ENCODE data around the gene PRPS1L1. TPM values are rescaled to one million over a fixed set of nuclear protein-coding genes. Genes with fewer than 3 reads are reported as not detected.

PRPS1L1 gene
- not detected in 2 replicates for total RNA-seq

GRCh38 chr7:18027628-18028027 is at the start of gene PRPS1L1:
PRPS1L1 (minus strand) TSS chr7:18027846.
- Mint-ChIP-seq H3K27me3 (ENCODE audit: low read depth) (peaks cover 2% of the 10 kb centered on the region), H3K4me3 (ENCODE audit: low read depth) (no peak within 1 kb of the TSS), H3K4me1 (ENCODE audit: low read depth) (no peaks in the 10 kb centered on the region), H3K36me3 (ENCODE audit: low read depth) (no peaks in the 10 kb centered on the region), H3K27ac (no peak within 1 kb of the TSS), H3K9me3 (no peaks in the 10 kb centered on the region)
- intact Hi-C loops (cut with micrococcal nuclease), result no loop called here
- DNase-seq (ENCODE audit: low spot score), result no peak

GRCh38 chr7:18076461-18076860 is 48.8 kb upstream of the PRPS1L1 start:
- DNase-seq (ENCODE audit: low spot score), result no peak
- no peak overlapping the region for H3K27ac Mint-ChIP-seq
- H3K9me3 Mint-ChIP-seq, result peaks cover 10% of the 10 kb centered on the region
- H3K4me3 Mint-ChIP-seq (ENCODE audit: low read depth), result no peak overlapping the region
- H3K36me3 Mint-ChIP-seq (ENCODE audit: low read depth), result no peaks in the 10 kb centered on the region
- H3K27me3 Mint-ChIP-seq (ENCODE audit: low read depth), result no peaks in the 10 kb centered on the region
- no peaks in the 10 kb centered on the region for H3K4me1 Mint-ChIP-seq (ENCODE audit: low read depth)
- intact Hi-C loops (cut with micrococcal nuclease), result no loop called here

- no peaks in the 10 kb centered on the region for H3K36me3 Mint-ChIP-seq (ENCODE audit: low read depth)
- no peaks in the 10 kb centered on the region for H3K9me3 Mint-ChIP-seq
- DNase-seq (ENCODE audit: low spot score), result no peak
- H3K27me3 Mint-ChIP-seq (ENCODE audit: low read depth), result no peaks in the 10 kb centered on the region
- H3K4me1 Mint-ChIP-seq (ENCODE audit: low read depth), result no peaks in the 10 kb centered on the region
- intact Hi-C loops (cut with micrococcal nuclease), result no loop called here
- H3K27ac Mint-ChIP-seq, result no peak overlapping the region
- no peak overlapping the region for H3K4me3 Mint-ChIP-seq (ENCODE audit: low read depth)
Measured at GRCh38 chr7:18068745-18069144, 41.1 kb upstream of the PRPS1L1 start.

- Mint-ChIP-seq H3K27ac (no peak overlapping the region), H3K36me3 (ENCODE audit: low read depth) (no peaks in the 10 kb centered on the region), H3K4me1 (ENCODE audit: low read depth) (no peaks in the 10 kb centered on the region), H3K4me3 (ENCODE audit: low read depth) (no peak overlapping the region), H3K27me3 (ENCODE audit: low read depth) (no peaks in the 10 kb centered on the region), H3K9me3 (no peaks in the 10 kb centered on the region)
- no peak for DNase-seq (ENCODE audit: low spot score)
- intact Hi-C loops (cut with micrococcal nuclease), result loop anchor here (5.0 kb wide), 1 partner anchor 33 kb away; no protein-coding TSS in a partner anchor
Measured at GRCh38 chr7:18064242-18064838, 36.7 kb upstream of the PRPS1L1 start.

GRCh38 chr7:18063149-18063901 is 35.7 kb upstream of the PRPS1L1 start:
- H3K27ac Mint-ChIP-seq, result no peak overlapping the region

GRCh38 chr7:18059171-18059570 is 31.5 kb upstream of the PRPS1L1 start:
- no peaks in the 10 kb centered on the region for H3K9me3 Mint-ChIP-seq
- intact Hi-C loops (cut with micrococcal nuclease), result no loop called here

More at GRCh38 chr7:18063149-18063901, 35.7 kb upstream of the PRPS1L1 start:
- intact Hi-C loops (cut with micrococcal nuclease), result loop anchor here (5.0 kb wide), 1 partner anchor 34 kb away; no protein-coding TSS in a partner anchor
- Mint-ChIP-seq H3K27me3 (ENCODE audit: low read depth) (no peaks in the 10 kb centered on the region), H3K4me3 (ENCODE audit: low read depth) (no peak overlapping the region), H3K9me3 (no peaks in the 10 kb centered on the region), H3K4me1 (ENCODE audit: low read depth) (no peaks in the 10 kb centered on the region), H3K36me3 (ENCODE audit: low read depth) (no peaks in the 10 kb centered on the region)
- no peak for DNase-seq (ENCODE audit: low spot score)

GRCh38 chr7:18053941-18054340 is 26.3 kb upstream of the PRPS1L1 start:
- H3K9me3 Mint-ChIP-seq, result no peaks in the 10 kb centered on the region
- H3K36me3 Mint-ChIP-seq (ENCODE audit: low read depth), result no peaks in the 10 kb centered on the region
- no peak overlapping the region for H3K4me3 Mint-ChIP-seq (ENCODE audit: low read depth)
- intact Hi-C loops (cut with micrococcal nuclease), result no loop called here
- H3K4me1 Mint-ChIP-seq (ENCODE audit: low read depth), result no peaks in the 10 kb centered on the region
- H3K27me3 Mint-ChIP-seq (ENCODE audit: low read depth), result no peaks in the 10 kb centered on the region
- no peak for DNase-seq (ENCODE audit: low spot score)
- H3K27ac Mint-ChIP-seq, result no peak overlapping the region

More at GRCh38 chr7:18059171-18059570, 31.5 kb upstream of the PRPS1L1 start:
- no peak overlapping the region for H3K27ac Mint-ChIP-seq
- no peak for DNase-seq (ENCODE audit: low spot score)
- no peak overlapping the region for H3K4me3 Mint-ChIP-seq (ENCODE audit: low read depth)
- no peaks in the 10 kb centered on the region for H3K27me3 Mint-ChIP-seq (ENCODE audit: low read depth)
- no peaks in the 10 kb centered on the region for H3K36me3 Mint-ChIP-seq (ENCODE audit: low read depth)
- H3K4me1 Mint-ChIP-seq (ENCODE audit: low read depth), result no peaks in the 10 kb centered on the region

- no peak overlapping the region for H3K27ac Mint-ChIP-seq
- no peak for DNase-seq (ENCODE audit: low spot score)
- H3K4me1 Mint-ChIP-seq (ENCODE audit: low read depth), result no peaks in the 10 kb centered on the region
- H3K36me3 Mint-ChIP-seq (ENCODE audit: low read depth), result no peaks in the 10 kb centered on the region
- no peaks in the 10 kb centered on the region for H3K27me3 Mint-ChIP-seq (ENCODE audit: low read depth)
- H3K4me3 Mint-ChIP-seq (ENCODE audit: low read depth), result no peak overlapping the region
- intact Hi-C loops (cut with micrococcal nuclease), result no loop called here
- no peaks in the 10 kb centered on the region for H3K9me3 Mint-ChIP-seq
Measured at GRCh38 chr7:18053177-18053928, 25.7 kb upstream of the PRPS1L1 start.

GRCh38 chr7:18049262-18049661 is 21.6 kb upstream of the PRPS1L1 start:
- intact Hi-C loops (cut with micrococcal nuclease), result no loop called here
- Mint-ChIP-seq H3K4me1 (ENCODE audit: low read depth) (no peaks in the 10 kb centered on the region), H3K4me3 (ENCODE audit: low read depth) (no peak overlapping the region)

GRCh38 chr7:18046601-18047000 is 19.0 kb upstream of the PRPS1L1 start:
- no peaks in the 10 kb centered on the region for H3K36me3 Mint-ChIP-seq (ENCODE audit: low read depth)
- no peaks in the 10 kb centered on the region for H3K4me1 Mint-ChIP-seq (ENCODE audit: low read depth)
- H3K4me3 Mint-ChIP-seq (ENCODE audit: low read depth), result no peak overlapping the region
- DNase-seq (ENCODE audit: low spot score), result no peak
- H3K27ac Mint-ChIP-seq, result no peak overlapping the region
- H3K9me3 Mint-ChIP-seq, result no peaks in the 10 kb centered on the region
- intact Hi-C loops (cut with micrococcal nuclease), result no loop called here
- no peaks in the 10 kb centered on the region for H3K27me3 Mint-ChIP-seq (ENCODE audit: low read depth)

More at GRCh38 chr7:18049262-18049661, 21.6 kb upstream of the PRPS1L1 start:
- Mint-ChIP-seq H3K27ac (no peak overlapping the region), H3K36me3 (ENCODE audit: low read depth) (no peaks in the 10 kb centered on the region), H3K27me3 (ENCODE audit: low read depth) (no peaks in the 10 kb centered on the region), H3K9me3 (no peaks in the 10 kb centered on the region)
- DNase-seq (ENCODE audit: low spot score), result no peak

- Mint-ChIP-seq H3K4me1 (ENCODE audit: low read depth) (no peaks in the 10 kb centered on the region), H3K36me3 (ENCODE audit: low read depth) (no peaks in the 10 kb centered on the region), H3K27ac (no peak overlapping the region), H3K9me3 (no peaks in the 10 kb centered on the region), H3K27me3 (ENCODE audit: low read depth) (no peaks in the 10 kb centered on the region), H3K4me3 (ENCODE audit: low read depth) (no peak overlapping the region)
- DNase-seq (ENCODE audit: low spot score), result no peak
- intact Hi-C loops (cut with micrococcal nuclease), result no loop called here
Measured at GRCh38 chr7:18045171-18045570, 17.5 kb upstream of the PRPS1L1 start.

GRCh38 chr7:18041191-18041590 is 13.5 kb upstream of the PRPS1L1 start:
- H3K36me3 Mint-ChIP-seq (ENCODE audit: low read depth), result no peaks in the 10 kb centered on the region
- no peak for DNase-seq (ENCODE audit: low spot score)
- no peaks in the 10 kb centered on the region for H3K4me1 Mint-ChIP-seq (ENCODE audit: low read depth)
- no peaks in the 10 kb centered on the region for H3K27me3 Mint-ChIP-seq (ENCODE audit: low read depth)
- H3K4me3 Mint-ChIP-seq (ENCODE audit: low read depth), result no peak overlapping the region
- H3K27ac Mint-ChIP-seq, result no peak overlapping the region
- H3K9me3 Mint-ChIP-seq, result no peaks in the 10 kb centered on the region
- intact Hi-C loops (cut with micrococcal nuclease), result no loop called here

- Mint-ChIP-seq H3K4me3 (ENCODE audit: low read depth) (no peak overlapping the region), H3K27ac (no peak overlapping the region), H3K36me3 (ENCODE audit: low read depth) (no peaks in the 10 kb centered on the region), H3K4me1 (ENCODE audit: low read depth) (no peaks in the 10 kb centered on the region), H3K9me3 (no peaks in the 10 kb centered on the region), H3K27me3 (ENCODE audit: low read depth) (no peaks in the 10 kb centered on the region)
- DNase-seq (ENCODE audit: low spot score), result no peak
- intact Hi-C loops (cut with micrococcal nuclease), result no loop called here
Measured at GRCh38 chr7:18040196-18040595, 12.6 kb upstream of the PRPS1L1 start.

Measured in activated T-helper 2 cell treated with anti-CD3 and anti-CD28 coated beads, Interferon-gamma antibody, Interleukin-2, Interleukin-4, amounts not matched to agents 10 μg/mL and 5 μg/mL and 100 μg/mL, durations not matched to agents 14 hours and 24 hours and 36 hours (primary cell).